ENCODE data around the gene C8A.

GRCh38 chr1:56961426-56961825, 106.8 kb downstream of the C8A start:
- no peak for TF ChIP-seq EZH2 (IDR thresholded peaks at IDR 0.05; ENCODE audit: low read depth)
- TF ChIP-seq CTCF (conservative IDR thresholded peaks at IDR 0.05) = no peak
